ENCODE measurements around the gene LAMB3. TPM values are rescaled to one million over a fixed set of nuclear protein-coding genes. Genes with fewer than 3 reads are reported as not detected.

Gene LAMB3
- total RNA-seq, 1 donor from 2014 or later = 22.7 TPM

DNA sequence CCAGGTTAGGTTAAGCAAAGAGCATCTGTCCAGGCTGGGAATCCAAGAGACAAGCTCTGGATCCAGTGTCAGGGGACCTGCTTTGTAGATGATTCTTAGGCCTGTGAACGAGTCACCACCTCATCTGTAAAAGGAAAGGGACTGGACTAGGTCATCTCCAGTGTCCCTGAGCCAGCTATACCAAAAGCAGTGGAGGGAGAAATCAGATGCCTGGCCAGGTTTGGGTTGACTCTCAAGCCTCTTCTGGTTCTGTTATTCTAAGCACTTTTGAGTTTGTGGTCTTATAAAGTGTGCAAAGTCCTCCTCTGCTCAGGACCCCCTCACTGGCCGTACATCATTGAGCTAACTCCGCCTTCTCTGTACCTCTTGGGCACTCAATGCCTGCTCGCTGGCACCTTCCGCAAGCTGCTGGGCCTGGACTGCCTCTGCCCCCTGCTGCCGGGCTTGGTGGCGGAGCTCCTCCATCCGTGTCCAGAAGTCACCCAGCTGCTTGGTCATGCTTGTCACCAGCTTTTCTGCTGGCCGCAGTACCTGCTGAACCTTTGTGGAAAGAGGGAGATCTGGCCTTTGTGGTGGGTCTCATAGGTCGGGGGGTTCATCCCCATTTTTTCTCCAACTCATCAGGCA lies 35.1 kb downstream of the LAMB3 start:
- DNase-seq = no peak

DNA sequence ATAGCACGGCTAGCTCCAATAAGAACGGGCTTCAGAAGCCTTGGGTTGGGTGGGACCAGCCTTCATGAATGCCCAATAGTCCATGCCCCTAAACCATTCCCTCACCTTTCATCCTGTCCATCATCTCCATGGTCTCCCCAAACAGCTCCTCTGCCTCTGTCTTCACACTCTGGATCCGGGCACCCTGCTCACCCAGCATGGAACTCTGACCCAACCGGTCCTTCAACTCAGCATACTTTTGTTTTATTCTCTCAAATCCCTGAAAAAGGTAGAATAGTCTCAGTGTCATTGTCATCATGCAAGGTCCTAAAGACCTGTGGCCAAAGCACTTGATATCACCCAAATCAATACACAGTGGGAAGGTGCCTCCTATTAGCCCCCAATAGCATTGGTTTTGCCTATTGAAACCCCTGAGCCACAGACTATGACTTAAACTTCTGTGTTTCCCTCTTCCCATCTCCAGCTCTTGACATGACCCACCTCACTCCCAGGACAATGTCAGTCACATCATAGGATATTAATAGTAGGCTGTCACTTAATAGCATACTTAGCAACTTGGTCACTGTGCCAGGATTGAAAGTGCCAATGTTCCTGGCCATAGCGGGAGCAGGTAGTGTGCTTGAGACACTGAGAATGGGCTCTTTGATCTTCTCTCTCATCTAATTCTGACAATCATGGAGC lies 35.7 kb downstream of the LAMB3 start:
- DNase-seq = no peak

DNA sequence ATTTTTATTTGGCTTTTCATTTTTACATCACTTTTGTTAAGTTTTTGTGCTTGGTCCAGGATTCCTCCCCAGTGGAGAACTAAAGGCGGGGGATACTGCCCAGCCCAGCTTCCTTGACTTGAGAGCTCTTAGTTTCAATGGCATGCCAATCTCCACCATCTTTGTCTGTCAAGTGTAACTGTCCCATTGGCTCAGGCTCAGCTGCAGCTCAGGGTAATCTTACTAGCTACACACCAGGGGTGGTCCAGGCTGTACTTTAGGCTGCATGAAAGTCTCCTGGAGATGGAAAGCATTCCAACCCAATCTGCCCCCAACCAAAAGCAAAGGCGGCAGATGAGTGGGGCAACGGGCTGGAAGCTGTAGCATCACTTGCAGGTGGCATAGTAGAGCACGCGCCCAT lies 37.3 kb downstream of the LAMB3 start:
- no peak for DNase-seq

DNA sequence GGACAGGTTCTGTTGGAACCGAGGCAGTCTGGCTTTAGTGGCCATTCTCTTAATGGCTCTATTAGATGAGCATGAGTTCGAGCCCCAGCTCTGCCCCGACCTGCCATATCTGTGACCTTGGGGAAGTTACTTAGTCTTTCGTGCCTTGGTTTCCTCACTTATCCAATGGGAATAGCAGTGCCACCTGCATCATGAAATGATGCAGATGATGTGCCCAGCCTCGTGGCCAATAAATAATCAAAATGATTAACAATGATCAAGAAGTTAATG lies 38.1 kb downstream of the LAMB3 start:
- DNase-seq = no peak

DNA sequence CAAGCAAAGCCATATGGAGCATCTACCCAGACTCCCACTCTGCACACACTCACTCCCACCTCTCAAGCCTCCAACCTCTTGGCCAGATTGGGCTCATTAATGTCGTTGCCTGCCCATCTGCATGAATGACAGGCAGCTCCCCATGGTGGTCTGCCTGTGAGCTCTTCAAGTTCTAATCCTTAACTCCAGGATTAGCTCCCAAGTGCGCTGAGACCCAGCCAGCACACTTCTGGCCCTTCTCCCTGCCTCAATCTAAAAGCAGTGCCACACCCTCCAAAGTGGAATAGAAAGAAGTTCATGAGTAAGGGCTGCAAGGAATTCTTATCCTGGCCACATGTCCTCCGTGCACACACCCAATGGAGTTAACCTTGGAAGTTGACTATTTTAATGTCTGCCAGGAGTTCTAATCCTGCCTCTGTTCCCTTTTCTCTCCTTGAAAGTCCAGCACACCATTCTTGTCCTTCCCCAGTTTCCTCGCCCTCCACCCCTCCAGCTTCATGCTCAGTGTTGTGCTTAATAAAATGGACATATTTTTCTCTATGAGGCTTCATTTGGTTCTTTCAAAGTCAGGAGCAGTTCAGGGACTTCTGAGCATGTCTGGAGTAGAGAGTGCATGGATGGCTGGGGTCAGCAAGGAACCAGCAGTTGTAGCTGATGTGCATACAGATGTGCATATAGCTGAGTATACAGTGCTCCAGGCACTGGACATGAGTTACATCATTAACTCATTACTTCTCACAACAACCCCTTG lies 38.6 kb downstream of the LAMB3 start:
- no peak for DNase-seq

DNA sequence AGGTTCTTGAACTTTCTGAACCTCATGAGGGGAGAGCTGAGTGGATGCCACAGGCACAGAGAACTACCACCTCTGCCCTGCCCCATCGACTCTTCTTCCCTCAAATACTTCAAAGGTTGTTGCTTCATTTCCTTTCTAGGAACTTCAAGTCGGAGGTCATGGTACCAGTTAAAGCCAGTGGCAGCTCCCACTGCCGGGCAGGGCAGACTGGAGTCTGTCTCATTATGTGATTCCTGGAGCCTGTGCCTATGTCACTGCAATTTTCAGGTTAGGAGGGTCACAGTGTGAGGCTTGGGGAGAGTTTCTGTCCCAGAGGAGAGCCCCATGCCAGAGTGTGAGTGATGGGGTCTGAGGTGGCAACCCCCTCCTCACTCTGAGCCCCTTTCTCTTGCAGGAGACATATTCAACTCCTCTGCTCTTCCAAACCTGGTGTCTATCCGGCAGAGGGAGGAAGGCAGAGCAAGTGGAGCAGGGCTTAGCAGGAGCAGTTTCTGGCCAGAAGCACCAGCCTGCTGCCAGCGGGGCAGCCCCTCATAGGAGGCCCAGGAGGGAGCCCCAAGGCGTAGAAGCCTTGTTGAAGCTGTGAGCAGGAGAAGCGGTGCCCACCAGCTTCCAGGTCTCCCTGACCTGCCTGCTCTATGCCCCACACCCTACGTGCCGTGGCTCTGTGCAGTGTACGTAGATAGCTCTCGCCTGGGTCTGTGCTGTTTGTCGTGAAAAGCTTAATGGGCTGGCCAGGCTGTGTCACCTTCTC lies 39.4 kb downstream of the LAMB3 start:
- no peak for DNase-seq

DNA sequence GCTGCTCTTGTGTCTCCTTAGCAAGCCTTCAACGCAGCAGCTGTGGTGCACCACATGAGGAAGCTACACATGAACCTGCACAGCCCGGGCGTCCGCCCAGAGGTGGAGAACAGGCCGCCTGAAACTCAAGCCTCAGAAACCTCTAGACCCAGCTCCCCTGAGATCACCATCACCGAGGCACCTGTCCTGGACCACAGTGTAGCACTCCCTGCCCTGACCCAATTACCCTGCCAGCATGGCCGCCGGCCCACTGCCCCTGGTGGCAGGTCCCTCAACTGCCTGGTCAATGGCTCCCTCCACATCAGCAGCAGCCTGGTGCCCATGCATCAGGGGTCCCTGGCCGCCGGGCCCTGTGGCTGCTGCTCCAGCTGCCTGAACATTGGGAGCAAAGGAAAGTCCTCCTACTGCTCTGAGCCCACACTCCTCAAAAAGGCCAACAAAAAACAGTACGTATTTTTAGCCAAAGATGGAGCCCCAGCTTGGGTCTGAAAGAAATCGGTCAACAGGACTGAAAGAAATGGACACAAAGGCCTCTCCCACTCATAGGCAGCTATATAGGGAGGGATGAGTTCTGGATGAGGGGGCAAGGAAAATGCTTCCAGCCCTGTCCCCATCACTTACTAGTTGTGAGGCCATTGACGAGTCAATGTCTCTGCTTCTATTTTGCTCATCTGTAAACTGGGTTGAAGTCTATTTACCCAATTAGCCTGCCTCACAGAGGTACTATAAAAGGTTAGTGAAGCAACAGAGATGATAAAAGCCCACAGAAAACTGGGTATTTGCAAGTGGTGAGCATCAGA lies 40.3 kb downstream of the LAMB3 start:
- DNase-seq = no peak

DNA sequence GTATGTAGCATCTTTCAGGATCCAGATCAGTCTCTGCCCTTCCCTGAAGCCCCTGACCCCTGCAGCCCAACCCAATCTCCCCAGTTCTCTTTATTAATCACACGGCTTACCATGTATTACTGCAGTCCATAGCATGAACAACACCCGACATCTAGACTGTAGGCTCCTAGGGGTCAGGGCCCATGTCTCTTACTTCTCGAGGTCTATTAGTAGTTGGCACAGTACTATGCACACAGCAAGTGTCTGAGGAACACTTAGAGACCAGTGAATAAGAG lies 41.7 kb downstream of the LAMB3 start:
- DNase-seq = no peak

DNA sequence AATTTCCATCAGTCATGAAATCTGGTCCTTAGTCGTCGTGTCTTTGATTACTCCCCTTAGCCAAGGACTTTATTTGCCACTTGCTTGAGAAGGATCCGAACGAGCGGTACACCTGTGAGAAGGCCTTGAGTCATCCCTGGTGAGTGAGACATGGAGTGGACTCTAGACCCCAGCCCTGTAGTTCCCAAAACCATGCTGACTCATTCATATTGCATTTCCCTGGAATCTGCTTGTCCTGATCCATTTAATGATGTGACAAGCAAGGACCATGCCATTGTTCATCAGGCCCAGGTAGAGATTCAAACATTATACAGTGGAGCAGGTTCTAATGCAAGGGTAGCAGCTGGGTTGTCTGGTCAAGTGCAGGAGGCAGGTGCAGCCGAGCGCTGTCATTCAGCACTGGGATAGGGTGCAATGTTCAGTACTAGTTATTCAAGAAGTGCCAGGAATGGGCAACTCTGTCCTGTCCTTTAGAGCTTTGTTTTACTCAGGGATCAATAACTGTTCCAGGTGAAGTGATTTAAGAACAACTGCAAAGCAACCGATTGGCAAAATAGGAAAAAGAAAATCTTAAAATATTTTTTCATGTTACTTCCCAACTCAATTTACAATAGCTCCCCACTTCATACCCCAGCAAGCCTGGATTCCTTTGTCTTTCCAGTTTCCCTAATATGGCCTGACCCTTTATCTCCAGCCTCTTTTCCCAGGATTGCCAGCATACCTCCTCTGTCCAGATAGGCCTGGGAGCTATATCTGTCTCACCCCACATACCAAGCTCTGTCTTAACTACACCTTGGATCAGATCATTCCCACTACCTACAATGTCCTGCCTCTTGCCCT lies 42.2 kb downstream of the LAMB3 start:
- DNase-seq = no peak

DNA sequence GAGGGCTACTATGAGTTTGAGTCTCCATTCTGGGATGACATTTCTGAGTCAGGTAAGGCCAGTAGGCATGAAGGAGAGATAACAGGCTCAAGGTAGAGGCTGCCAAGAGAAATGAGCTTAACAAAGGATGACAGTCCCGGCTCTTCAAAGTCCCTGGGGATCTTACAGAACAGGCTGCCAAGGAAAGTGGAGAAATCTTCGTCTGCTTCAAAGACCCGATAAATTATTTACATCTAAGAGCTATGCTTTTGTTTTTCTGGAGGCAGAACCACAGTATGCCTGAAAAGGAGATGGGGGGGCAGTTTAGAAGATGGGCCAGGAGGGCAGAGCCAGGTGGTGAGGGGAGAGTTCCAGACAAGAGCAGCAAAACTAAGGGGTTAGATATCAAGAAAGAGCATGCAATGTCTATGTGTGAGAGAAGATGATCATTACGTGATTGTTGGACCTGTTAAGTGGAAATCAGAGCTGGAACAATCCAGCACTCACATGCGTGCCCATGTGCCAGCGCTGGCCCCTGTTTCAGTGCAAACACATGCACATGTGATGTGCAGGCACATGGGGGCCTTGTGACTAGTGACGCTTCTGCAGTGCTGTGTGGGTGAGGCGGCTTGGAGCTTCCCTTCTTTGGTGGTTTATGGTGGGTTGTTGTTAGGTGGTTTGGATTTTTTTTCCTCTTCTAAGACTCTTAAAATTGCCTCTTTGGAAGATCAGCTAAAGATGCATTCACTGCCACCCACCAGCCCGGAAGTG lies 43.0 kb downstream of the LAMB3 start:
- DNase-seq = no peak

DNA sequence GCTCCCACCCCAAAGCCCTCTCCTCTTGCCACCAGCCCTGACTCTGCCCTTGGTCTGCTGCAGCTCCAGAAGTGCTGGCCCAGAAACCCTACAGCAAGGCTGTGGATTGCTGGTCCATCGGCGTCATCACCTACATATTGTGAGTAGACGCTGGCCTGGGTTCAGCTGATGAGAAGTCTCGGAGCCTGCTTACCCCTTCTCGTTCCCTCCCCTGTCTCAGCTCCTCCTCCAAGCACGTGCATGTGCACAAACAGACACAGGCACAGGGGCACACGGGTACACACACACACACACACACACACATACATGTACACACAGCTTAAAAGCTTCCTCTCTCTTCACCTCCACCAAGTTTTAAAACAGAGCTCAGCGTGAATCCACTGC lies 44.4 kb downstream of the LAMB3 start:
- no peak for DNase-seq

DNA sequence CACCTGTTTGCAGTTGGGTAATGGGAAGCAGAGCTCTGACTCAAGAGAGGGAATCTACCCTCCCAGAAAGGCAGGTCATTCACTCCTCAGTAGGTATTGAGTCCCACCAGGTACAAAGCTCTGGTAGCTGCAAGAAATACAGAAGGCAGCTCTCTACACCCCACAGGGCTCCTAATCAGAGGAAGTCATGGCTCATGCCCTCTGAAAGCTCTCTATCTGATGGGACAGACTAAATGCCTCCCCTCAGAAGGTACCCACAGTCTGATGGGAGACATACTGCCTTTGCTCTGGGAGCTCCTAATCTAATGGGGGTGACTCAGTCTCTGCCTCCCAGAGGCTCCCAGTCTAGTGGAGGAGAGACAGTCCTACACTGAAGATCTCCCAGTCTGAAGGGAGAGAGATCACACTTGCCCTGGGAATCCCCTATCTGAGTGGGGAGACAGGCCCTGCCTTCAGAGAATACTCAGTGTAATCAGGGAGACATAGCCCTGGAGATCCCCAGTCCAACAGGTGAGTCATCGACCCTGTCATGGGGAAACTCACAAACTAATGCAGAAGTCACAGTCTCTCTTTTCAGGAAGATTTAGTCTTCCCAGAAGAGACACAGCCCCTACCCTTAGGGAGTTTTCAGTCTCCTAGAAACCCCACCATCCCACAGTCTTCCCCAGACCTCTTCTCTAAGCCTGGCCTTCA lies 45.0 kb downstream of the LAMB3 start:
- DNase-seq = no peak

DNA sequence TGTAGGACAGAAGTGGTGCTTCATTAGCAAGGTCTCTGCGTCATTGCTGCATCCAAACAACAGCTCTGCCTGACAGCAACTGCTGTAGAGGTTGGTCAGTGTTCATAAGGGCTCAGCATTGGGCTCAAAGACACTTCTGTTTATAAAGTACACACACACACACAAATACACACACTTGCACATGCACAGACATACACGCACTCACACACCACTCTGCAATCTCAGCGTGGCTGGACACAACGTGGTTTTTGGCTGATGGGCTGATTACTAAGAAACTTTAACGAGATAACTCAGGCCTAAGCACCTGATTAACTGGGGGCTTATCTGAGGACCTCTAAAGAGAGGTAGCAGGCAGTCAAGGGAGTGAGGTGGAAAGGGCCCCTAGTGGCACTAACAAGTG lies 48.3 kb downstream of the LAMB3 start:
- DNase-seq = no peak

DNA sequence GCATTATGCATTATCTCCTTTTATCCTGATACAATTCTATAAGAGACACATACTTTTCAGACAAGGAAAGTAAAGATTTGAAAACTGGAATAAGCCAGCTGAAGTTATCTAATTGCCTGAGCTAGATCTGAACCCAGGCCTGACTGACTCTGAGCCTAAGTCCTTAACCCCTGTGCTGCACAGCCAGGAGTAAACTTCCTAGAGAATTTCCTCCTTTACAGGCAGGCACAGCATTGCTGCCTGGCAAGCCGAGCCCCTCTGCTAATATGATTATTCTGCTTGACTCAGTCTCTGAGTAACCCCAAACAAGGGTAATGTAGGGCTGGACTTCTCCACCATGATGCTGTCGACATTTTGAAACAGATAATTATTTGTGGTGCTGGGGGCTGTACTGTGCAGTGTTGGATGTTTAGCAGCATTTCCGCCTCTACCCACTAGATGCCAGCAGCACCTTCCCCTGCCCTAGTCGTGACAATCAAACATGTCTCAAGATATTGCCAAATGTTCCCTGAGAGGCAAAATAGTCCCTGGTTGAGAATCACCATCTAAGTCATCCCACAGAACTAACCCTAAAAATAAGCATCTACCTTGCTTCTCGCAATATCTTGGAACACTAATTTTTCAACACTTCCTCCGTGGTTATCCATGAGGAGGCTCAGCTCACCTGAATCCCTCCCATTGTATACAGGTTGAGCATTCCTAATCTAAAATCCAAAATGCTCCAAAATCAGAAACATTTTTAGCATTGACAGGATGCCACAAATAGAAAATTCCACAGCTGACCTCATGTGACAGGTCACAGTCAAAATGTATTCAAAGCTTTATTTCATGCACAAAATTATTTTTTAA lies 50.2 kb downstream of the LAMB3 start:
- no peak for DNase-seq

DNA sequence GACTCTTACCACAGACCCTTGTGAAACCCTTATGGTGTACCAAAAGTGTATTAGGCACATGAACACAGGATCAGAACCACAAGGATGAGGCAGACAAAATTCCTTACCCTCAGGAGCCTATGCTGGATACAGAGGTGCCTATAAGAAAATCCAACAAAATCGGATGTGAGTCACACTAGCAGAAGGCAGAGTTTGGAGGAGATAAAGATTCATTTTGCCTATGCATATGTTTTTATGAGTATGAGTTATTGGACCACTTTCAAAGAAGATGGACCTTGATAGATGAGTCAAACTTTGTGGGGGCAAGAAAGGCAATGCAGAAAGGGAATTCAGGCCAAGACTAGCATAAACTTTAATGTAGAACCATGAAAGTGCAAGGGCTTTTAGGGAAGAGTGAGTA lies 51.7 kb downstream of the LAMB3 start:
- DNase-seq = no peak

DNA sequence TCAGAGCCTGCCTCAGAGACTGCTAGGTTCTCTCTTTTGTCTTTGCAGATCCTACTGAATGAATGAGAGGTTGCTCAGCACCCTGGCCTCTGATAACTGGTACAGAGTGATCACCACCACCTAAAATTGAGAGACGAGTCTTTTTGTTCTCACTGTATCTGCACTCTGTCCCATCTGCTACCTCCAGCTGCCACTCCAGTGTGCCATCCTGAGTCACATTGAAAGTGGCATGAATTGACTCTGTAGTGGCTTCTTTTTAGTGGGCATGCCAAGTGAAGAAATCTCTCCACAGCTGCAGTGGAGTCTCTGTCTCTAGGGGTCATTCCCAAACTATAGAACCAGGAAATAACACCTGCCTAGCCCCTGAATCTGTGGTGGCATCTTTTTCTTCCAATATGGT lies 54.0 kb downstream of the LAMB3 start:
- no peak for DNase-seq

DNA sequence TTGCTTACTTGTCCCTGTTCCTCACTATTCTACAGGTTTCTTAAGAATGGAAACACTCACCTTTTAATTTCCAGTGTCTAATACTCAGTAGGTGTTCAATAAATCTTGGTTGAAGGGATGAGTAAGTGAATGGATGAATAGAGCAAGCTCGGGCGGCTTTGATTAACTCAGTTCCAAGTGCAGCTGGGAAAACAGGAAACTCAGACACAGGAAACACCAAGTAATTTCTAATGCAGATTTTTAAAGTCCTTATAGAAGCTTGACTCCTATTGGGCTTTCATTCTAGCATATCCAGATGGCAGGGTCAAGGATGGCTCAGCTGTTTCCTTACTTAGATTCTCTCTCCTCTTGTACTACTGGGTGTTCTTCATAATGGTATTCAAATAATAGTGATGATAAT lies 54.7 kb downstream of the LAMB3 start:
- no peak for DNase-seq

DNA sequence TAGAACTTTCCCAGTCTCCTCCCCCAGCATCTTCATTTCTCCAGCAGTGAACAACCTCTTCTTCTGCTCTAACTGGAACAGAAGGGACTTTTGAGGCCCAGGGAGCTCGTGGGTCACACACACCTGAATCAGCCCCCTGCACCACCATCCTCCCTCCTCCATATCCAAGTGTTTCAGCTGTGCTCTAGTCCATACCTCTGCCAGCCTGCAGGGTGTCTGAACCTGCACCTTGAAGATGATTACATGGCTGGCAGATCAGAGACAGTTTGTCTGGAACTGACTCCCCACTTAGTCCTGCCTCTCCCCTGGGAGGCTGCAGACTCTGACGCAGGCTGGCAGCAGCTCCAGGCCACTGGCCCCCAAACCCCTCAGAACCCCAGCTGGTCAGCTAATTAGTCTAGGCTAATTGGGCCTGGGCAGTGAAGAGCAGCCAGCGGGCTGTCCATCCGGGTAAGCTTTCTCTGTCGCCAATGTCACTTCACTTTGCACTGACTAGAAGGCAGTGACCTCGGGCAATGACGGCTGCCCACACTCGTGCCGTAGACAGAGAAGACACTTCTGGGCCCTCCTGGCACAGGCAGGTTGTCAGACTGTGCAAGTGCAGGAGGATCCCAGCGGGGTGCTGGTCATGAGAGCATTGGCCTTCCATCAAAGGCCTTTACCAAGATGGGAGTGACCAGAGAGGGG lies 56.5 kb downstream of the LAMB3 start:
- DNase-seq = no peak

DNA sequence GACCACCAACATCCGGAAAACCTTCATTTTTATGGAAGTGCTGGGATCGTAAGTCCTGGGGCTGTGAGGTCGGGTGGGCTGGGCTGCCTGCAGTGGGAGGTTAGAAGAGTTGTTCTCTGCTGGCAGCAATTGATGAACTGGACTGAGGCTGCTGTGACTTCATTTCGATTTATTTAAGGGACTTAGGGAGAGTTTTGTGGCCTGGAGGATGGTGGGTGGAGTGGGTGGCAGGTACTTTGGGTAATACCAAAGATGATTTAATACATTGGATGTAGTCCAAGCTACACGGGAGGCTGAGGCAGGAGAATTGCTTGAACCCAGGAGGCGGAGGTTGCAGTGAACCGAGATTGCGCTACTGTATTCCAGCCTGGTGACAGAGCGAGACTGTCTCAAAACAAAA lies 57.2 kb downstream of the LAMB3 start:
- DNase-seq = no peak
